ENCODE data around the gene PRDM5.

PRDM5 gene

DNA sequence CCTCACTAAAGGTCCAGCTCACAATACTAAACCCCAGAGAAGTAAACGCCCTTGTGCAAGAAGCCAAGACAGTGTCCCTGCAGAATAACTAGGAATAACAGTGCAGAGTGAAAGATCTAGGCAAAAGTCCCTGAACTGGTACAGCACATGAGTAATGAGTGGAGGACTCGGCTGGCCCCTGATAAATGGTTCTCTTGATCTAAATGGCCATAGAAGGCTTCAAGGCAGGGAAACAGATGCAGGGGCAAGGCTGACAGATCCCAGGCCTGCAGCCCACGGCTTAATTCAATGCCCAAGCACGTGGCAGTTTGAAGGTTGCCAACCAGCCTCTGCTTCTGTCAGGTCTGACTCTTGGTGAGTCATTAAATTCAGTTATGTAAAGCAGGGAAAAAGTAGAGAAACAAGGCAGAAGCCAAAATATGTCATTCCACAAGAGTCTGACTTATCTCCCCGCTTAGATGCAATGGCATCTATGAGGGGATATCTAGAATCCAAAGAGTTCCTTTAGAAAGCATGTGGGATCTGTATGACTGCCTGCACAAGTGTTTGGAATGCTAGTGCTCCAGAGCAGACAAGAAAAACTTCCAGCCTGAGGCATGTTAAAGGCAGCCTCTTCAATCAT is 121.3 kb downstream of the PRDM5 start:
- no peak overlapping the region for H2BK12ac ChIP-seq (ENCODE audit: low read length)
- H4K8ac ChIP-seq (ENCODE audit: low read depth, low read length), result no peak overlapping the region
- H2AK5ac ChIP-seq (ENCODE audit: low read length), result no peak overlapping the region
- H3K4me2 ChIP-seq (ENCODE audit: low read length), result no peak overlapping the region
- H3K79me1 ChIP-seq (ENCODE audit: low read length), result peaks cover 8% of the 10 kb centered on the region
- no peak overlapping the region for H3K4ac ChIP-seq (ENCODE audit: low read depth, low read length)
- H3K18ac ChIP-seq (ENCODE audit: low read length), result no peak overlapping the region
- H3K23ac ChIP-seq (ENCODE audit: low read length), result no peak overlapping the region
- DNase-seq, result peak; percentile 85 to 94
- no peak overlapping the region for H4K12ac ChIP-seq (ENCODE audit: low read depth, low read length)
- H2AFZ ChIP-seq (ENCODE audit: insufficient read depth, low read length, poor library complexity), result no peak overlapping the region
- H3K9ac ChIP-seq (ENCODE audit: low read length), result no peak overlapping the region
- H3K4me3 ChIP-seq (ENCODE audit: low read depth, low read length), result no peak overlapping the region
- no CpG with 5 or more reads among the region's 5 CpGs for WGBS (ENCODE audit: extremely low coverage, insufficient coverage, insufficient read length)
- no peaks in the 10 kb centered on the region for H3K27me3 ChIP-seq (ENCODE audit: insufficient read depth, low read length)
- H4K91ac ChIP-seq (ENCODE audit: low read depth, low read length), result no peak overlapping the region
- no peaks in the 10 kb centered on the region for H3K36me3 ChIP-seq (ENCODE audit: control insufficient read depth in 1 of 2, insufficient read depth in 2 of 2, low read length in 2 of 2)
- no peak overlapping the region for H2BK5ac ChIP-seq (ENCODE audit: low read depth, low read length, poor library complexity)
- no peak overlapping the region for H2BK120ac ChIP-seq (ENCODE audit: insufficient read depth, low read length, poor library complexity)
- peaks cover 5% of the 10 kb centered on the region for H3K79me2 ChIP-seq (ENCODE audit: control insufficient read depth, insufficient read depth, low read length, poor library complexity)
- H3K4me1 ChIP-seq (ENCODE audit: control insufficient read depth in 1 of 2, insufficient read depth in 2 of 2, low read length in 2 of 2), result peaks cover 0 to 3% of the 10 kb centered on the region in 2 experiments
- H3K9me3 ChIP-seq (ENCODE audit: insufficient read depth, low read depth, low read length), result no peaks in the 10 kb centered on the region
- H3K27ac ChIP-seq (ENCODE audit: low read depth, low read length), result peak overlapping the region; percentile 23
- no peak overlapping the region for H3K14ac ChIP-seq (ENCODE audit: low read length)

DNA sequence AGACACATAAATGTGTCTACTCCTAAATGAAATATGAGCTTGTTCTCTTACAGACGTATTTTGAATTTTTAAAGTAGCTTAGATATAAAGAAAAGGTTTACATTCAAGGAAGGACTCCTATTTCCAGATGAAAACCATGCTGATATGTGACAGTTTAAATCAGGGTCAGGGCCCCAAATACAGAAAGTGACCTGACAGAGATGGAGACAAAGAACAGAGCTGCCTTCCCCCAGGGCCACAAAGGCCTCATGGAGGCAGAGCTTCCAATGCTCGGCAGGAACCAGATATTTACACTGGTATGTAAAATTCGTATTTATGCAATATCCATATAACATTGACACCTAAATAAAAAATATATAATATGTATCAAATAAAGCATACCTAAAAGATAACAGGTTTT is 124.0 kb downstream of the PRDM5 start:
- Histone ChIP-seq H3K36me3 (ENCODE audit: control insufficient read depth in 1 of 2, insufficient read depth in 2 of 2, low read length in 2 of 2) (no peaks in the 10 kb centered on the region), H2AK5ac (ENCODE audit: low read length) (no peak overlapping the region), H3K4me3 (ENCODE audit: low read depth, low read length) (no peak overlapping the region), H3K9me3 (ENCODE audit: insufficient read depth, low read depth, low read length) (no peaks in the 10 kb centered on the region), H3K4me1 (ENCODE audit: control insufficient read depth in 1 of 2, insufficient read depth in 2 of 2, low read length in 2 of 2) (peaks cover 0 to 3% of the 10 kb centered on the region in 2 experiments), H3K4me2 (ENCODE audit: low read length) (no peak overlapping the region), H3K79me1 (ENCODE audit: low read length) (peaks cover 8% of the 10 kb centered on the region), H3K27me3 (ENCODE audit: insufficient read depth, low read length) (no peaks in the 10 kb centered on the region), H2BK12ac (ENCODE audit: low read length) (no peak overlapping the region), H3K27ac (ENCODE audit: low read depth, low read length) (no peak overlapping the region), H3K79me2 (ENCODE audit: control insufficient read depth, insufficient read depth, low read length, poor library complexity) (peaks cover 5% of the 10 kb centered on the region), H4K12ac (ENCODE audit: low read depth, low read length) (no peak overlapping the region), H2BK5ac (ENCODE audit: low read depth, low read length, poor library complexity) (no peak overlapping the region), H3K23ac (ENCODE audit: low read length) (no peak overlapping the region), H3K4ac (ENCODE audit: low read depth, low read length) (no peak overlapping the region), H4K91ac (ENCODE audit: low read depth, low read length) (no peak overlapping the region), H3K14ac (ENCODE audit: low read length) (no peak overlapping the region), H4K8ac (ENCODE audit: low read depth, low read length) (no peak overlapping the region), H2AFZ (ENCODE audit: insufficient read depth, low read length, poor library complexity) (no peak overlapping the region), H2BK120ac (ENCODE audit: insufficient read depth, low read length, poor library complexity) (no peak overlapping the region), H3K9ac (ENCODE audit: low read length) (no peak overlapping the region), H3K18ac (ENCODE audit: low read length) (no peak overlapping the region)
- WGBS (ENCODE audit: extremely low coverage, insufficient coverage, insufficient read length), result no CpG with 5 or more reads among the region's 3 CpGs
- no peak for DNase-seq

DNA sequence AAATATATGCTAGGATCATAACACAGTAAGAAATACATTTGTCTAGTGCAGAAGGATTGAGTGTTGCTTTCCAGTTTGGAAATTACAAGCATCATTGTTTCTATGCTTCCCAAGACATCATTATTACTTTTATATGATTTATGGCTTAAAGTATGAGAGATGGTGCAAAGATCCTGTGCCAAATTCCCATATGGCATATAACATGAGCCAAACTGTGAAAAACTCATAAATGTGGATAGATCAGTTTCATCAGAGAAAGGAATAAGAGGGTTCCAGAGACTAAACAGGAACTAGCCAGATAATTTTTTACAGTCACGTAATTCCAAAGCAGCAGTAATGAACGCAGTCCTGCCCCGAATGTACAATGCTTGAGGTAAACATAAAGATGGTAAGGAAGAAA is 126.3 kb downstream of the PRDM5 start:
- Histone ChIP-seq H3K4ac (ENCODE audit: low read depth, low read length) (no peak overlapping the region), H3K27ac (ENCODE audit: low read depth, low read length) (no peak overlapping the region), H4K12ac (ENCODE audit: low read depth, low read length) (no peak overlapping the region), H3K23ac (ENCODE audit: low read length) (no peak overlapping the region), H4K8ac (ENCODE audit: low read depth, low read length) (no peak overlapping the region), H2BK12ac (ENCODE audit: low read length) (no peak overlapping the region), H2AK5ac (ENCODE audit: low read length) (no peak overlapping the region), H2BK5ac (ENCODE audit: low read depth, low read length, poor library complexity) (no peak overlapping the region), H3K9me3 (ENCODE audit: insufficient read depth, low read depth, low read length) (no peaks in the 10 kb centered on the region), H4K91ac (ENCODE audit: low read depth, low read length) (no peak overlapping the region), H3K14ac (ENCODE audit: low read length) (no peak overlapping the region), H2BK120ac (ENCODE audit: insufficient read depth, low read length, poor library complexity) (no peak overlapping the region), H3K9ac (ENCODE audit: low read length) (no peak overlapping the region), H2AFZ (ENCODE audit: insufficient read depth, low read length, poor library complexity) (no peak overlapping the region), H3K79me2 (ENCODE audit: control insufficient read depth, insufficient read depth, low read length, poor library complexity) (peaks cover 2% of the 10 kb centered on the region), H3K4me2 (ENCODE audit: low read length) (no peak overlapping the region), H3K79me1 (ENCODE audit: low read length) (peaks cover 4% of the 10 kb centered on the region), H3K4me3 (ENCODE audit: low read depth, low read length) (no peak overlapping the region), H3K18ac (ENCODE audit: low read length) (no peak overlapping the region), H3K27me3 (ENCODE audit: insufficient read depth, low read length) (no peaks in the 10 kb centered on the region), H3K36me3 (ENCODE audit: control insufficient read depth in 1 of 2, insufficient read depth in 2 of 2, low read length in 2 of 2) (no peaks in the 10 kb centered on the region), H3K4me1 (ENCODE audit: control insufficient read depth in 1 of 2, insufficient read depth in 2 of 2, low read length in 2 of 2) (peaks cover 0 to 1% of the 10 kb centered on the region in 2 experiments)
- no peak for DNase-seq
- WGBS (ENCODE audit: extremely low coverage, insufficient coverage, insufficient read length), result no CpG with 5 or more reads among the region's 3 CpGs

DNA sequence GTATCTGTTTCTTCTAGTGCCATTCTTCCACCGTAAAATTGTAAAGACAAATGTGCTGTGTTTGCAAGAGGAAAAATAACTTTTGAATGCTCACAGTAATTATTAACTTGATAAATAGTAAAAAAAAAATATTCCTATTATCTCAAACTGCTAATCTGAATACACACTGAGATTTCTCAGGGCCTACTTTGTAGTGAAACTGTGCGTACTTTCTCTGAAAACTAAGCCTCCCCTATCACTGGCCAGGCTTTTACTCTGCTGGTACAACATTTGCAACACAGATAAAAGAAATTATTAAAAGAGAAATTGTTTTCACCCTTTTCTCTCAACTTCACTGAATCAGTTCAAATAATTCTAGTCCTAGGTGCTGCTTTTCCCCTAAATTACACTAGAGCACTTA is 137.3 kb downstream of the PRDM5 start:
- Histone ChIP-seq H3K36me3 (ENCODE audit: control insufficient read depth in 1 of 2, insufficient read depth in 2 of 2, low read length in 2 of 2) (no peaks in the 10 kb centered on the region), H2BK12ac (ENCODE audit: low read length) (no peak overlapping the region), H4K91ac (ENCODE audit: low read depth, low read length) (no peak overlapping the region), H3K23ac (ENCODE audit: low read length) (no peak overlapping the region), H3K4me1 (ENCODE audit: control insufficient read depth in 1 of 2, insufficient read depth in 2 of 2, low read length in 2 of 2) (no peaks in the 10 kb centered on the region), H3K27me3 (ENCODE audit: insufficient read depth, low read length) (no peaks in the 10 kb centered on the region), H2AK5ac (ENCODE audit: low read length) (no peak overlapping the region), H2AFZ (ENCODE audit: insufficient read depth, low read length, poor library complexity) (no peak overlapping the region), H3K4me3 (ENCODE audit: low read depth, low read length) (no peak overlapping the region), H2BK120ac (ENCODE audit: insufficient read depth, low read length, poor library complexity) (no peak overlapping the region), H2BK5ac (ENCODE audit: low read depth, low read length, poor library complexity) (no peak overlapping the region), H3K79me2 (ENCODE audit: control insufficient read depth, insufficient read depth, low read length, poor library complexity) (no peaks in the 10 kb centered on the region), H3K14ac (ENCODE audit: low read length) (no peak overlapping the region), H4K12ac (ENCODE audit: low read depth, low read length) (no peak overlapping the region), H3K27ac (ENCODE audit: low read depth, low read length) (no peak overlapping the region), H3K4ac (ENCODE audit: low read depth, low read length) (no peak overlapping the region), H3K4me2 (ENCODE audit: low read length) (no peak overlapping the region), H3K9me3 (ENCODE audit: insufficient read depth, low read depth, low read length) (no peaks in the 10 kb centered on the region), H3K18ac (ENCODE audit: low read length) (no peak overlapping the region), H4K8ac (ENCODE audit: low read depth, low read length) (no peak overlapping the region), H3K79me1 (ENCODE audit: low read length) (no peaks in the 10 kb centered on the region), H3K9ac (ENCODE audit: low read length) (no peak overlapping the region)
- WGBS (ENCODE audit: extremely low coverage, insufficient coverage, insufficient read length), result no CpG with 5 or more reads among the region's 2 CpGs
- DNase-seq, result no peak
